Activated B cell treated with CpG ODN at 0.5 μM for 24 hours (primary cell): ENCODE data around the gene GPR157. TPM values are rescaled to one million over a fixed set of nuclear protein-coding genes. Genes with fewer than 3 reads are reported as not detected.

Experiments
- ATAC-seq: fragments of 200-7000 bp; cut with Tn5 transposase; one replicate; pipeline ENCODE4 v1.10.0; 2021; ENCODE audit warnings: low read depth, mild to moderate bottlenecking, moderate library complexity
- CTCF ChIA-PET: fragments of 350-600 bp; sonication (Branson Sonifier 250); formaldehyde crosslinking; loops from one replicate; lab custom pipeline; 2021; ENCODE audit warnings: antibody characterized with exemption; lab: Charles Lee
- POLR2A ChIA-PET: fragments of 350-600 bp; sonication (Branson Sonifier 250); formaldehyde crosslinking; loops from one replicate; lab custom pipeline; 2021; ENCODE audit warnings: antibody characterized with exemption; lab: Charles Lee
- DNase-seq: peaks from one replicate; pipeline ENCODE4 v3.0.0; 2022
- H3K27ac Mint-ChIP-seq: one replicate; pipeline ENCODE4 v1.8.0; 2020; ENCODE audit warnings: mixed read lengths
- H3K27me3 Mint-ChIP-seq: one replicate; pipeline ENCODE4 v1.8.0; 2021; ENCODE audit warnings: mixed read lengths
- H3K36me3 Mint-ChIP-seq: one replicate; pipeline ENCODE4 v1.8.0; 2021; ENCODE audit warnings: low read depth, mixed read lengths
- H3K4me1 Mint-ChIP-seq: one replicate; pipeline ENCODE4 v1.8.0; 2021; ENCODE audit warnings: mixed read lengths
- H3K4me3 Mint-ChIP-seq: one replicate; pipeline ENCODE4 v1.8.0; 2020; ENCODE audit warnings: mild to moderate bottlenecking, mixed read lengths
- H3K9me3 Mint-ChIP-seq: one replicate; pipeline ENCODE4 v1.8.0; 2020; ENCODE audit warnings: mixed read lengths
- intact Hi-C: fragments of 100-400 bp; cut with micrococcal nuclease; formaldehyde crosslinking; loops from one replicate; pipeline ENCODE4 v1.15.1; 2024
- total RNA-seq: library from RNA; stranded (reverse); gene quantifications from 2 replicates; pipeline ENCODE4 v1.2.3, GENCODE V29; 2022
- TF ChIP-seq, protein P1 (sequence below): fragments of 200-600 bp; IDR thresholded peaks from one replicate; pipeline ENCODE4 v1.8.0; 2022; ENCODE audit warnings: antibody characterized with exemption, mild to moderate bottlenecking

The GPR157 gene
- total RNA-seq, 1 donor from 2014 or later: 7.0 TPM

- no peak overlapping the region for H3K27ac Mint-ChIP-seq
- no peaks in the 10 kb centered on the region for H3K27me3 Mint-ChIP-seq
- POLR2A ChIA-PET: no interaction called here
- DNase-seq (no peak), ATAC-seq (no peak)
- CTCF ChIA-PET: no interaction called here
- H3K4me3 Mint-ChIP-seq: no peak overlapping the region
- H3K9me3 Mint-ChIP-seq: no peaks in the 10 kb centered on the region
- H3K4me1 Mint-ChIP-seq: peaks cover 26% of the 10 kb centered on the region
- intact Hi-C loops: no loop called here
- TF ChIP-seq, protein P1, sequence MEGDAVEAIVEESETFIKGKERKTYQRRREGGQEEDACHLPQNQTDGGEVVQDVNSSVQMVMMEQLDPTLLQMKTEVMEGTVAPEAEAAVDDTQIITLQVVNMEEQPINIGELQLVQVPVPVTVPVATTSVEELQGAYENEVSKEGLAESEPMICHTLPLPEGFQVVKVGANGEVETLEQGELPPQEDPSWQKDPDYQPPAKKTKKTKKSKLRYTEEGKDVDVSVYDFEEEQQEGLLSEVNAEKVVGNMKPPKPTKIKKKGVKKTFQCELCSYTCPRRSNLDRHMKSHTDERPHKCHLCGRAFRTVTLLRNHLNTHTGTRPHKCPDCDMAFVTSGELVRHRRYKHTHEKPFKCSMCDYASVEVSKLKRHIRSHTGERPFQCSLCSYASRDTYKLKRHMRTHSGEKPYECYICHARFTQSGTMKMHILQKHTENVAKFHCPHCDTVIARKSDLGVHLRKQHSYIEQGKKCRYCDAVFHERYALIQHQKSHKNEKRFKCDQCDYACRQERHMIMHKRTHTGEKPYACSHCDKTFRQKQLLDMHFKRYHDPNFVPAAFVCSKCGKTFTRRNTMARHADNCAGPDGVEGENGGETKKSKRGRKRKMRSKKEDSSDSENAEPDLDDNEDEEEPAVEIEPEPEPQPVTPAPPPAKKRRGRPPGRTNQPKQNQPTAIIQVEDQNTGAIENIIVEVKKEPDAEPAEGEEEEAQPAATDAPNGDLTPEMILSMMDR: no peak
- no peaks in the 10 kb centered on the region for H3K36me3 Mint-ChIP-seq
Measured at GRCh38 chr1:9167638-9168037, 38.7 kb upstream of the GPR157 start.

- no peaks in the 10 kb centered on the region for H3K27me3 Mint-ChIP-seq
- POLR2A ChIA-PET: no interaction called here
- intact Hi-C loops: no loop called here
- H3K36me3 Mint-ChIP-seq: no peaks in the 10 kb centered on the region
- ATAC-seq (no peak), DNase-seq (no peak)
- peaks cover 28% of the 10 kb centered on the region for H3K4me1 Mint-ChIP-seq
- TF ChIP-seq, protein P1: no peak
- H3K27ac Mint-ChIP-seq: no peak overlapping the region
- no peaks in the 10 kb centered on the region for H3K9me3 Mint-ChIP-seq
- CTCF ChIA-PET: no interaction called here
- H3K4me3 Mint-ChIP-seq: no peak overlapping the region
Measured at GRCh38 chr1:9166289-9167235, 37.7 kb upstream of the GPR157 start.

DNA sequence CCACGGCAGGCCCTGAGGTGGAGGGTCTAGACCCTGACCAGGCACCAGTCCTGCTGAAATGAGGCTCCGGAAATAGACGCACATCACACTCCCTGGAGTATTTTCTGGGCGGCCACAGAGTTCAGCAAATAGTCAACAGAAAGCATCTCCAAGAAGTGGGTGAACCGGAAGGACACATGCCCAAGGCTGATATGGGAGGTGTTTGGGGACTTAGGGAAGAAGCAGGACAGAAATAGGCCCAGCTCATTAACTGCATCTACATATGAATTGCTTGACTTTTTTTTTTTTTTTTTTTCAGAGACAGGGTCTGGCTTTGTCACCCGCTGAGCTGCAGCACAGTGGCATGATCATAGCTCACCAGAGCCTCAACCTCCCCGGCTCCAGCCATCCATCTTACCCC, 36.5 kb upstream of the GPR157 start:
- H3K27me3 Mint-ChIP-seq: no peaks in the 10 kb centered on the region
- ATAC-seq (no peak), DNase-seq (no peak)
- peaks cover 28% of the 10 kb centered on the region for H3K4me1 Mint-ChIP-seq
- H3K9me3 Mint-ChIP-seq: no peaks in the 10 kb centered on the region
- H3K4me3 Mint-ChIP-seq: no peak overlapping the region
- H3K36me3 Mint-ChIP-seq: no peaks in the 10 kb centered on the region
- TF ChIP-seq, protein P1: no peak
- POLR2A ChIA-PET: interaction anchor here (0.6 to 1.0 kb wide), 3 partner anchors 35 to 69 kb away, joined by 4 to 9 read pairs (median 6); partner anchors contain the start of gene H6PD
- CTCF ChIA-PET: no interaction called here
- intact Hi-C loops: no loop called here
- no peak overlapping the region for H3K27ac Mint-ChIP-seq

DNA sequence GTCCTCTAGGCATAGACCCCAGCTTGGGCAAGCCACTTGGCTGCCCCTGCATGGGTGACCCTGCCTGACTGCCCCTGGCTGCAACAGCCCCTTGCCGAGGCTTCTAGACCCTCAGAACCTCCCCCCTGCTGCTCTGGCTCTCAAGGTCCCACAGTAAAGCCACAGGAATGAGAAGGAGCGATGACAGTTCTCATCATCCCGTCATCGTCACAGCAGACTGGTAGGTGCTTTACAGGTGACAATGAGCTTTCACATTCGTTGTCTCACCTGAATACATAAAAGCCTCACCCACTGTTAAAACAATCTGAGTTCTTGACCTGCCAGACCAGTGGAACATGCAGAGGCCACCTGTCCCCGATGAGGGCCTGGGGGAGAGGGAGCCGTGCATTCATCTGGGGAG, 36.0 kb upstream of the GPR157 start:
- H3K27ac Mint-ChIP-seq: peak overlapping the region; percentile 86
- no peak for DNase-seq

GRCh38 chr1:9164532-9164900, 35.6 kb upstream of the GPR157 start:
- POLR2A ChIA-PET: interaction anchor here (0.6 to 1.3 kb wide), 2 partner anchors 18 to 134 kb away, joined by 3 to 4 read pairs; no protein-coding TSS in a partner anchor
- CTCF ChIA-PET: no interaction called here
- H3K9me3 Mint-ChIP-seq: no peaks in the 10 kb centered on the region
- TF ChIP-seq, protein P1: no peak
- H3K4me1 Mint-ChIP-seq: peaks cover 28% of the 10 kb centered on the region
- H3K27me3 Mint-ChIP-seq: no peaks in the 10 kb centered on the region
- peak overlapping the region; percentile 86 for H3K27ac Mint-ChIP-seq
- no peaks in the 10 kb centered on the region for H3K36me3 Mint-ChIP-seq
- H3K4me3 Mint-ChIP-seq: peak overlapping the region; percentile 73
- intact Hi-C loops: loop anchor here (1.0 to 5.0 kb wide), 2 partner anchors 17 to 37 kb away; partner anchors contain the start of gene GPR157
- DNase-seq (no peak), ATAC-seq (no peak)

More for the DNA sequence above, 36.0 kb upstream of the GPR157 start:
- Mint-ChIP-seq H3K4me3 (peak overlapping the region; percentile 73), H3K9me3 (no peaks in the 10 kb centered on the region), H3K36me3 (no peaks in the 10 kb centered on the region), H3K27me3 (no peaks in the 10 kb centered on the region), H3K4me1 (peaks cover 28% of the 10 kb centered on the region)
- ChIA-PET CTCF (no interaction called here), POLR2A (interaction anchor here (0.6 to 1.0 kb wide), 2 partner anchors 35 to 135 kb away, joined by 4 read pairs; no protein-coding TSS in a partner anchor)
- no peak for ATAC-seq
- intact Hi-C loops: loop anchor here (1.0 to 5.0 kb wide), 2 partner anchors 16 to 38 kb away; partner anchors contain the start of gene GPR157
- TF ChIP-seq, protein P1: no peak
